NCI-H1436 treated with DMSO at 0.1 percent for 48 hours (cell line): Measurements from ENCODE around the gene ZNF598.
"Not testable (repeated sequence)": the region's sequence is repeated elsewhere in the genome, so short reads cannot be mapped to it uniquely, and the experiment has no call there.

Experiments
- DNase-seq: peaks from one replicate; lab custom pipeline; 2025; lab: John Stamatoyannopoulos, UW

Gene ZNF598

GRCh38 chr16:2027024-2028010, 17.7 kb upstream of the ZNF598 start:
- no peak for DNase-seq

GRCh38 chr16:2026461-2027023, 16.9 kb upstream of the ZNF598 start, which contains the start of gene NHERF2:
TSS of gene NHERF2 (plus strand) at chr16:2026902. CDS start at chr16:2027006, 104 bp downstream.
- DNase-seq = no peak

- no peak for DNase-seq
These were observed 16.3 kb upstream of the ZNF598 start for GRCh38 chr16:2025878-2026460.

DNA sequence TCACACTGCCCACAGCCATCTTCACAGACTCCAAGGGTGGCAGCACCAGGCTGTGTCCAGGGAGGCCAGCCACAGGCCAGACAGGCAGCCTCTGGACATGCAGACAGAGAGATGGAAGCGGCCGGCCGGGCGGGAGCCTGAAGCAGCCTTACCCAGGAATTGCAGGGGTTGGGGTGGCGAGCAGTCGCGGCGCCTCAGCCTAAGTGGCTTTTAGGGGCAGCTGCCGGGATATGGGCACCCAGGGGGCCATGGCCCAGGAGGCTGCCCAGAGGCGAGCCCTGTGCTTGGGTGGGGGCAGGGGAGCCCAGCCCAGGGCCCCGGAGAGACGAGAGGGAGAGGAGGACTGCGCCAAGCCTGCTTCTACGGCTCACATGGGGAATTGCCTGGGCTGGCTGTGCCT, 15.6 kb upstream of the ZNF598 start:
- no peak for DNase-seq

DNA sequence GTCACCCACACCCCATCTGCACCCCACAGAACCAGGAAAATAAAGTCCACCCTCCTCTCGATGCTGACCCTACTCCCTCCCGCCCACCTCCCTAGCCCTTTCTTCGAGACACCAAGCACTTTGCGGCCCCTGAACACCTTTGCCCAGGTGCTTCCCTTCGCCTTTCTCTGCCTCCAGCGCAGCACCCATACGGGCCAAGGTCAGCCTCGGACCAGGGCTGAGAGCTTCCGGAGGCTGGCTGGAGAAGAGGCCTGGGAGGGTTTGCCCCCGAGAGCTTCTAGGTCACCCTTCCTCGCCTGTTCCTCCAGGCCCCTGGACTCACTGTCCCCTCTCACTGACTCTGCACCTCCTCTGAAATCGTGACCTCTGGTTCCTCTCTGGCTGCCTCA, 14.4 kb upstream of the ZNF598 start:
- no peak for DNase-seq

DNA sequence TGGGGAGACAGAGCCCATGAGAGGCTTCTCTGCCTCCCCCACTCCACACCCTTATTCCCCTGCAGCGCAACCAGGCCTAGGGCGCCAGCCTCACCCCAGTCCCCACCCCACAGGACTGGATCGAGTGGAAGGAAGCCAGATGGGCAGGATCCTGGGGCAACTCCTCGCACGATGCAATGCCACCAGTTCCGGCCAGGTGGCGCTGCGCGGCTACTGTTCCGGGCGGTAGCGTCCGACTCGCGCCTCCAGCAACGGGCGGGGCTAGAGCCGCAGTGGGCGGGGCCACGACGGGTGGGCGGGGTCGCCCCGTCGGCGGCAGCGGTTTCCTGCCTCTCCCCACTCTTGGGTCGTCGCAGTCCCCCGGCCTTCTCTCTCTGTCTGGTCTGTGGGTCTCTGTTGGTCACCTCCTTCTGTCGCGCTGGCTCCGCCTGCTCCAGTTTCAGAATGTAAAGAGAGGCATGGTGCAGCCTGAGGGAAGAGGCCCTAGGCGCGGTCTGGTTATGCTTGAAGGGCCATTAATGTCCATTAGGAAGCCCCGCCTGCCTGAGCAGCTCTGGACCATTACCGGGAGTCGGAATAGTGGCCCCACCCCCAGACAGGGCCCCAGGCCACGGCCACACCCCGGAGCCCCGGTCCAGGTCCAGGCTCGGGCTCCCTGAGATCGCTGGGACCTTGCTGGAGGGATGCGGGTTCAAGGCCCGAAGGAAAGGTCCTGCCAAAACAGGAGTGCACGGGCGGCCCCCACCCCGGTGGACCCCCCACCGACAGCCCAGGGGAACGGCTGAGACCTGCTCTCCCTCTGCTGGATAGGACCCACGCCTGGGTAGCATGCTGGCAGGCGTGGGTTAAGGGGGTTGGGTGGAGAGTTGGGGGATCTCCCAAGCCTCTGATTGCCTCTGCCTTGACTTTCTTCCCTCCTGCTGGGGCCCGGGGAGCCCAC, 13.7 kb upstream of the ZNF598 start:
- DNase-seq = no peak

GRCh38 chr16:2022723-2023091, 13.1 kb upstream of the ZNF598 start:
- DNase-seq = no peak

GRCh38 chr16:2019921-2020831, 10.6 kb upstream of the ZNF598 start:
- no peak for DNase-seq

DNA sequence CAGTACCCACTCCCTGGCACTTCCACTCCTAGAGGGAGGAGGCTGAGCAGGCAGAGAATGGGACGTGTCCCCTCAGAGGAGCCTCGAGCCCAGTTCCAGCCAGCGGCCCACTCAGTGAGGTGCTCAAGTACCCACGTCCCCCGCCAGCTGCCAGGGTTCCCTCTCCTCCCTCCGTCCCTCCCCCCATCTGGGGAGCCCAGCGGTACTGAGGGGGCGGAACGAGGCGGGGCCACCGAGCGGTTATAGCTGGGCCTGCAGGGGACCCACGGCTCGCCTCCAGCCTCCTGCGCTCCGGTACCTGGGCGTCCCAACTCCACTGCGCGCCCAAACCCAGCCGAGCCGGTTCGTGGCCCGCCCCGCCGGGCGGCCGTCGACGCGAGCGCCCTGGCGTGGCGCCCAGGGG, 9.9 kb upstream of the ZNF598 start, which contains the start of gene NPW:
NPW (plus strand) TSS at position 268 of the 403 bp plus-strand sequence.
- DNase-seq = no peak

DNA sequence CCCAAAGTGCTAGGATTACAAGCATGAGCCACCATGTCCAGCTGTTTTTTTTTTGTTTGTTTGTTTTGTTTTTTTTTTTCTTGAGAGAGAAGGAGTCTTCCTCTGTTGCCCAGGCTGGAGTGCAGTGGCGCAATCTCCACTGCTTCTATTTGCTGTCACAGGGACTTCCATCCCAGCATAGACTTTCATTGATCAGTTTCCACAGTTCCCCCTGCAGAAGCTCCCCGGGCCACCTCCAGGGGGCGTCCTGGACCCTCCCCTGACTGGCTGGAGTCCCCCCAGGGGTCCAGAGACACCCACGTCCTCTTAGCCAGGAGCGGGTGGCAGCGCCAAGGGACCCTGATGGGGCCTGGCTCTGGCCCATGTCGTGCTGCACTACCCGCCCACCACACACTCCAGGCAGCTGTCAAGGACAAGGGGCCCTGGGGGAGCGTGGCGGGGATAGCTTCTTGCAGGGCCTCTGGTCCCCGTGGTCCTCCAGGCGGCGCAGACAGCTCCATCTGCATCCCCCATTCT, 6.8 kb upstream of the ZNF598 start:
- no peak for DNase-seq

GRCh38 chr16:2015947-2016208, 6.3 kb upstream of the ZNF598 start:
- DNase-seq = no peak

DNA sequence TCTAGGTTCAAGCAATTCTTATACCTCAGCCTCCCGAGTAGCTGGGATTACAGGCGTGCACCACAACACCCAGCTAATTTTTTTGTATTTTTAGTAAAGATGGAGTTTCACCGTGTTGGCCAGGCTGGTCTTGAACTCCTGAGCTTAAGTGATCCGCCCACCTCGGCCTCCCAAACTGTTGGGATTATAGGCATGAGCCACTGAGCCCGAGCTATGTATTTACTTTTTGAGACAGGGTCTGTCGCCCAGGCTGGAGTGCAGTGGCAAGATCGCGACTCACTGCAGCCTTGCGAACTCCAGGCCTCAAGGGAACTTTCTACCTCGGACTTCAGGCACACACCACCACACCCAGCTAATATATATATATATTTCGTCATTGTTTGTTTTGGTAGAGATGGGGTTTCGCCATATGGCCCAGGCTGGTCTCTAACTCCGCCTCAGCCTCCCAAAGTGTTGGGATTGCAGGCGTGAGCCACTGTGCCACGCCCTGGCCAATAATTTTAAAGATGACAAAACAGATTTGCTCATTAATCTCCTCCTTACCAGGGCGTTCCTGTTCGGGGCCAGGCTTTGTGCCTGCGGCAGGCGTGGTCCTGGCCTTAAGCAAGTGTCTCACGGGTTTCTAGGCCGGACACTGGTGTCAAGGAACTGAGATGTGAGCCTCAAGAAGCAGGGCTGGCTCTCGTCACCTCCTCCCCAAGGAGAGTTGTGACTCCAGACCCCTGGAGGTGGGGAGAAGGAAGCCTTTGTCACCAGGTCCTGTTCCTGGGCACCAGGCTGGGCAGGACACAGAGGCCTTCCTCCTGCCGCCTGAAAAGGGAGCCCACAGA, 5.7 kb upstream of the ZNF598 start:
- DNase-seq = no peak

- DNase-seq = no peak
These were observed 3.9 kb upstream of the ZNF598 start for GRCh38 chr16:2013527-2013926.

- not testable (repeated sequence) for DNase-seq
These were observed 2.1 kb upstream of the ZNF598 start for GRCh38 chr16:2011726-2012125.

DNA sequence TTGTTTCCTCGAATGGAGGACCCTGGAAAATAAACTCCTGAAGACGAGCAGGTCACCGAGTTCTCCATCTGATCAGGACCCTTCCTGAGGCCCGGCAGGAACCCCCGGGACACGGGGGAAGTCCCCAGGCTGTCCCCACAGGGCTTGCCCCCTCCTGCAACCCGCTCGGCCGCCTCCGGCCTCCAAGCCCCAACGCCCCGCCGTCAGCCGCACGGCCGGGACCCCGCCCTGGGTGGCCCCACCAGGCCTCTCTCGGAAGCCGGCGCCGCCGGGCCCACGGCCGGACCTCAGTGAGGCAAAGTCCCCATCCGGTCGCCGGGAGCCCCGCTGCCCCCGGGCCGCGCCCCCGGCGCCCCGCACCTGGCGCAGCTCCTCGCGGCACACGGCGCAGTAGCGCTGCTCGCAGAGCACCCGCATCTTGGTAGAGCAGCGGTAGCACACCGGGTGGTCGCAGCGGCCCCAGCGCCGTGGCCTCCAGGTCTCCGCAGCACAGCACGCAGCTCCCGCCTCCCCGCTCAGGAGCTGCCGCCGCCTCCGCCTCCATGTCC, 383 bp downstream of the ZNF598 start:
- DNase-seq = no peak

DNA sequence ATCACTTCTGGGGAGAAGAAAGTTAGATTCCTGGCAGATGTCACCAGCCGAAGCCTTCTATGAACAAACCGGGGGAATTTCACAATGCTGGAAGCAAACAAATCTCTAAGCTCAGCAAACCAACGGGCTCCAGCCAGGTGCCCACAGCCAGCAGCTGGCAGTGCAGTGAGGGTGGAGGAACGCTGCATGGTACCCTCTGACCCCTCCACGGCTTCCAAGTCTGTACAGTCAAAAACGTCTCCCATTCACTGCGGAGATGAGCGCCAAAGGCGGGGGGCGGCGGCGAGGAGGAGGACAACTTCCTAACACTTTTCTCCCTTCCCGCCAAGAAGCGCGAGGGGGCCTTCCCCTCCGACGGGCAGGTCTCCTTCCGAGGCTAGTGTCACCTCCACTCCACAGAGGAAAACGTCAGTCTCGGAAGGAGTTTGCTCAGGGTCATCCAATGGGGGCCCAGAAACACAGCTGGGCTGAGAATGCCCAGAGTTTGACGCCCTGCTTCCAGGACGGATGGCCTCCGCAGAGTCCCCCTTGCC, 924 bp downstream of the ZNF598 start:
- DNase-seq = no peak

DNA sequence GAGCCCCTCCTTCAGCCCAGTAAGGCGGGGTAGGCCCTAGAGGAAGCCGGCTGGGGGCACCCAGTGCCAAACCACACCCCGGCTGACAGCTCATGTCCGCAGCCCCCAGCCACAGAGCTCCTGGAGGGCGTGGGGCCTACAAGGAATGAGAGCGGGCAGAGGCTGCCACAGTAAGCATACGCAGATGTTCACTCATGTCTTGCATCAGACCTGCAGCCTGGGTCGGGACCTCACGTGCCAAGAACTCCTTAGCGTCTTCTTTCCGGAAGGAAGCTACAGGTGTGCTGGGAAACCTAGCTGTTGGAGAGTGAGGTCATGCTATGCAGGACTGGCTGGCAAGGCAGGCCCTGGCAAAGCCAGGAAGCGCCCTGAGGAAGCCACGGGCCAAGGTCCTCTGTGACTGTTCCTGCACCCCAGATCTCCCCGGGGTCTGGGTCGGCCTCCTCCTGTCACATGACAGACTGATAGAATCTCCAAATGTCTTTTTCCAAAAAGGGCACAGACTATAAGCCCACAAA, 1.6 kb downstream of the ZNF598 start:
- DNase-seq = no peak

DNA sequence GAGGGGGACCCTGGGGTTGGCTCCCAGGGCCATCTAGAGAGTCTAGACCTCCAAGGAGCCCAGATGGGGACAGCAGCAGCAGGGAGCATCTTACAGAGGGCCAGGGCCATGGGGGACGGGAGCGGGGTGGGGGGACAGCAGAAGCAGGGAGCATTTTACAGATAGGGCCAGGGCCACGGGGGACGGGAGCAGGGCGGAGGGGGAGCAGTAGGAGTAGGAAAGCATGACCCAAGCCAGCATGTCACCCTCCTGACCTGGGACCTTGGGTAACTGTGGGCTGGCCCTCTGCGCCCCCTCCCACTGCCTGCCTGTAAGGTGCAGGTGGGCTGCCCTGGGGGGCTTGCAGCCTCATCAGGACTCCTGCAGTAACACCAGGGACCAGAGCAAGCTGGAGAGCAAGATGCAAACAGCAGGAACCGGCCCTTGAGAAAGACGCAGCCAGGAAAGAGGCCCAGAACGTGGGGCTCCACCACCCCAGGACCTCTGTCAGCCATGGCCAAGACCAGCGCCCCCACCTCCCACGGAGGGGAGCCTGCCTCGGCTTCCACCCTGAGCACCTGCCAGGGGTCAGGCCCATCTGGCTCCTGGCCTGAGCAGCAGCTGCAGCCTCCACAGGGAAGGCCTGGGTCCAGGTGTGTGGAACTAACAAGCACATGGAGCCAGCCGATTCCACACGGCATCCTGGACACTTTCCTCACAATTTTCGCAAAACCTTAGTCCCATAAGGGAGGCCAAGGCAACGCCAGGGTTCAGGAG, 2.4 kb downstream of the ZNF598 start:
- no peak for DNase-seq
